HG02840 (cell line): Measurements from ENCODE around the gene IFI27L1.
A peak's percentile ranks its signal among the peaks of the same experiment; 100 is the strongest.

ENCODE experiments used
- ATAC-seq: cut with Tn5 transposase; IDR thresholded peaks from one replicate; pipeline ENCODE4 v1.9.1; 2021; ENCODE audit warnings: mild to moderate bottlenecking, moderate library complexity, moderate number of reproducible peaks; ENCODE audit not compliant: unreplicated experiment, low FRiP score

IFI27L1 gene

DNA sequence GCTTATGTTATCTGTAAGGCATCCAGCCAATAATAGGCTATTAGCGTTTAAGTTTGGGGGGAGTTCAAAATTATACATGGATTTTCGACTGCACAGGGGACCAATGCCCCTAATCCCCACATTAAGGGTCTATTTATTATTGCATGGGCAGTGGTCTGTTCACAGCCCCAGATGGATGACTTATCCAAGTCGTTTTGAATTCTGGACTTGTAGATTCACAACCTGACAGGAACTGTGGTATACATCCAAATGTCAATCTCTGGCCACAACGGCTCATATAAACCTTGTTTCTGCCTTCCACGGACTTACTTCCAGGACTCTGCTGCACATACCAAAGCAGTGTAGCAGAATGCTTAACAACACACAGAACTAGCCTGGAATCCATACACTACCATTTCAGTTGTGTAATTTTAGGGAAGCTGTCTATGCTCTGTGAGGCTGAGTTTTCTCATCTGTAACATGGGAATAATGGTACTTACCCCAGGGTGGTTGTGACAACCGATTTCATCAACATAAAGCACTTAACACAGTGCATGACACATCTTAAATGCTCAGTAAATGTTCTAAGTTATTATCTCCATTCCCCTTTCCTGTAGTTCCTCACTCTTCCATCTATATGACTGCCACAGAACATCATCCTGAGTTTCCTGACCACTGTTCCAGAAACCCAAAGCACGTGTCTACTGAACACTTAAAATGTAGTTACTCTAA is 3.8 kb upstream of the IFI27L1 start:
- ATAC-seq, result no peak

DNA sequence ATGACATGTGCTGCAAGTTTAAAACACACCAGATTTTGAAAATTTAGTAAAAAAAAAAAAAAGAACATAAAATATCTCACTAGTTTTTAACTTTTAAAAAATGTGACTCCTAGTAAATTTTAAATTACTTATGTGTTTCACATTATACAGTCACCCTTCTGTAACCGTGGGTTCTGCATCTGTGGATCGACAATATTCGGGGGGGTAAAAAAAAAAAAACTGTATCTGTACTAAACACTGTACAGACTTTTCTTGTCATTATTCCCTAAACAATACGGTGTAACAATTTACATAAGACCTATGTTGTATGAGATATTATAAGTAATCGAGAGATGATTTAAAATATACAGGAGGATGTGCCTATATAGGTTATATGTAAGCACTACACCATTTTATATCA is 3.3 kb upstream of the IFI27L1 start:
- ATAC-seq, result no peak

DNA sequence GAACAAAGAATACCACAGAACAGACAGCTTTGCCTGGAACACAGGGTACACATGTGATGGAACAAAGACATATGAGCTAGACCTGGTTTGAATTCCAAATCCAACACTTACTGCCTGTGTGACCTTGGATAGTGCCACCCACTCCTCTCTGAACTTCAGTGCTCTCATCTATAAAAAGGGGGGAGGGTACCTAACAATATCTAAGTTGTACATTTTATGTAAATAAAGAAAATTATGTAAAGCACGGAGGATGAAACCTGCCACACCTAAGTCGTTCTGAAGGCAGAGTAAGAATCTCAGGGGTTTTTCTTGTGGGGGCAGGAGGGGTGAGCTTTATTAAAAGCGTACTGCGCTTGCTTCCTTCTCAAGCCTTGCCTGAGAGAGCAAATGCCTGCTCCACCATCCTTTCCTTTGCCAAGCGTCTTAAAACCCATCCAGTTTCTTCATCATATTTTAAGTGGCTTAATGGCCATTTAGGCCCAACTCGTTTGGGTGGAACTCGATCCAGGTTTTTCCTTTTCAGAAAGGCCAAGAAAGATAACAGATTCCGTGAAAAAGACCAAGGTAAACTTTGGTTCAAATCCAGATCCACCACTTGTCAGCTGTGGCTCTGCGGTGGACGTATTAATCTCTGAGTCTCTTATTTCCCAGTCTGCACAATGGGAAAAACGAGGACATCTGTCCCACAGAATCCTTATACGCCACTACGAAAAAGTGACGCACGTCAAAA is 1.1 kb upstream of the IFI27L1 start:
- ATAC-seq, result no peak

GRCh38 chr14:94081386-94081820 is 293 bp downstream of the IFI27L1 start:
- peak; percentile 19 for ATAC-seq

- no peak for ATAC-seq
Observed at GRCh38 chr14:94087891-94088290, 6.8 kb downstream of the IFI27L1 start.

- no peak for ATAC-seq
Observed at GRCh38 chr14:94088516-94088915, 7.4 kb downstream of the IFI27L1 start.

- ATAC-seq, result no peak
Observed at GRCh38 chr14:94089479-94089878, 8.4 kb downstream of the IFI27L1 start.

- no peak for ATAC-seq
Observed at GRCh38 chr14:94093418-94093817, 12.3 kb downstream of the IFI27L1 start.

DNA sequence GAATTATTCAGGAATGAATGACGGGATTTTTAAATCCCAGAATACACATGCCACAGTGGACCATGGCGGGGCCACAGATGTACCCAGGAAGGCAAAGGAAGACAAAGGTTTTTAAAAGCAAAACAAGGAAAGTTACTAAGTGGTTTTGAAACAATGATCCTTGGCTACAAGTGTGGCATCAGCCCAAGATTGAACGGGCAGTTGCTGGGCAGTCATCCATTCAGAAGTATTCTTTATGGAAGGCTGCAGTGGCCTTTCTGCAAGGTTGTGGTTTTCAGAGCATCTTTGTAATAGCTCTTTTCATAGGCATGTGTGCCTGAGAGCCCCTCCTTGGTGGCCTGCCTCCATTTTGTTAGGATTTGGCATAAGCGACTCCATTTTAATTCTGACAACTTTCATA is 16.0 kb downstream of the IFI27L1 start:
- no peak for ATAC-seq

DNA sequence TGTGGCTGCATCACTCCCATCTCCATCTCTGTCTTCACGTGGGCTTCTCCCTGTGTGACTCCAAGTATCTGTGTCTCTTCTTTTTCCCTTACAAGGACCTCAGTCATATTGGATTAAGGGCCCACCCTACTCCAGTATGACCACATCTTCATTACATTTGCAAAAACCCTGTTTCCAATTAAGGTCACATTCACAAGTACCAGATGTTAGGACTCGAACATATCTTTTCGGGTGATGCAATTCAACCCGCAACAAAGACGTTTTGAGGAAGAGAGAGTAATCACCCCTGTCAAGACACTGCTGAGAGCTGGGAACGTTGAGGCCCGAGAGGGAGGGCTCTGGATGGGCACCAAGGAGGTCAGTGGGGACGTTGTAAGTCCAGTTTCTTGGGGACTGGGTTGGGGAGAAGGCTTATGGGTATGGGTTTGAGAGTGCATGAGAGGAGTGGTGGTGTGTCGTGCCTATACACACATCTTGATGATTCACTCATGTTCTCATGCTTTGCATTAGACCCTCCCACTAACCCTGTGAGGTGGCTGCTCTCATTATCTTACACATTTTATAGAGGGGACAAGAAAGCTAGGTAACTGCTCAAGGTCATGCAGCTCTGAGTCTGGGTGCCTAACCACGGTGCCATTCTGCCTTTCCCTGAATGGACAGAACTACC is 17.3 kb downstream of the IFI27L1 start:
- no peak for ATAC-seq

- ATAC-seq, result no peak
Observed at GRCh38 chr14:94099006-94099405, 17.9 kb downstream of the IFI27L1 start.

- ATAC-seq, result no peak
Observed at GRCh38 chr14:94100847-94101246, 19.7 kb downstream of the IFI27L1 start.

DNA sequence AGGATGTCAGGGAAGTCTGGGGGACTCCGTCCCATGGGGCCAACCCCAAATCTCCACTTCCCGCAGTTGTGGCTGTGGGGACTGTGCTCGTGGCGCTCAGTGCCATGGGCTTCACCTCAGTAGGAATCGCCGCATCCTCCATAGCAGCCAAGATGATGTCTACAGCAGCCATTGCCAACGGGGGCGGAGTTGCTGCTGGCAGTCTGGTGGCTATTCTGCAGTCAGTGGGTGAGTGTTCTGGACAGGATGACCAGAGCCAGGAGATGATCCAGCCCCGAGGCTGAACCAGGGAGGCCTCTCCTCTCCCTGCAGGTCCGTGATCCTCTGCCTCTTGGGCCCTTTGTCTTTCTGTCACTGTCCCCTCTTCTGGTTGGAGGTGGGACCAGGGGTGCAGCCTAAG is 20.6 kb downstream of the IFI27L1 start:
- no peak for ATAC-seq

DNA sequence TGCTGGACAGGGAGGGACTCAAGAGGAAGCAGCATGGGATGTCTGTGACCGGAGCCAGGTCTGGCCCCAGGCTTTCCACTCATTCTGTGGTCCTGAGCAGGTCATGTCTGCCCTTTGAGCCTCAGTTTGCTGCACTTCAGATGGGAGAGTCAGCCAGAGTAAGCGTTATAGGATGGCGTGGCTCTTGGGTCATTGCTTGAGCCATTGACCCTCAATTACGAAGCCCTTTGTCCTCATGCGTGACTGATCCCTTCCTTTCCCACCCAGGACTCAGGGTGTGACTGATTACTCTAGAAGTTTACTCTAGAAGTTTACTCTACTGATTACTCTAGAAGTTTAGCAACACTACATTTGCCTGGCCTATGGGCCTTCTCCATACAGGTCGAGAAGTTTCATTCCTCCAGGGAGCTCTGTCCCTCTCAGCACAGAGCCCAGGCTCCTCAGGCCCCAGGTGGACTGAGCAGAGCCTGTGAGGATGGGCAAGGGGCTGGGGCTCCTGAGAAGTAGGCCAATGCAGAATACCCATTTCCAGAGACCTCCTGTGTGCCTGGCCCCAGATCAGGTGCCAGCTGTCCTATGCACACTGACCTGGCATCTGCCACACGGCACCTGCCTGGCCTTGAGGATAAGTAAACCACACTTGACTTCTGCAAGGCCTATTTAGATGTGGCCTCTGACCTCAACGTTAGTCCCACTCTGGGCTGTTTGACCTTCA is 21.8 kb downstream of the IFI27L1 start:
- no peak for ATAC-seq

DNA sequence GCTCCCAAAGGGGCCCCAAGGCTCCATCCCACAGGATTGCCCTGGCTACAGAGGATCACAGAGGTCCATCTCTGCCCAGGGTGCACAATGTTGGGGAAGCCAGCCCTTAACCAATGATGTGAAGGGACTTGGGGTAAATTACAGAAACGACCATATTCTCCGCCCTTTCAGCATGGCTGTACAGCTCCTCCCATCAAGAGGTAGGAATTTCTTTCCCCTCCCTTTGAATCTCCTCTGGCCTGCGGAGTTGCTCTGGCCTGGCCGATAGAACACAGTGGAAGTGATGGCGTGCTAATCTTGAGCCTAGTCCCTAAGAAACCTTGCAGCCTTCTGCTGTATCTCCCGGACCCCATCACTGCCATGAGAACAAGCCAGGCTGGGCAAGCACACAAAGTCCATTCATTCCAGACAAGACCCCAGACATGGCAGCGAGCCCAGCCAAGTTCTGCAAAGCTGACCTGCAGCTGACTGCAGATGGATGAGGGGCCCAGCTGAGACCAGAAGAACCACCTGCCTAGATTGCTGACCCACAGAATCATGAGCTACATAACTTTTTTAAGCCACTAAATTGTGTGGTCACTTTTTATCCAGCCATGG is 22.5 kb downstream of the IFI27L1 start:
- no peak for ATAC-seq

DNA sequence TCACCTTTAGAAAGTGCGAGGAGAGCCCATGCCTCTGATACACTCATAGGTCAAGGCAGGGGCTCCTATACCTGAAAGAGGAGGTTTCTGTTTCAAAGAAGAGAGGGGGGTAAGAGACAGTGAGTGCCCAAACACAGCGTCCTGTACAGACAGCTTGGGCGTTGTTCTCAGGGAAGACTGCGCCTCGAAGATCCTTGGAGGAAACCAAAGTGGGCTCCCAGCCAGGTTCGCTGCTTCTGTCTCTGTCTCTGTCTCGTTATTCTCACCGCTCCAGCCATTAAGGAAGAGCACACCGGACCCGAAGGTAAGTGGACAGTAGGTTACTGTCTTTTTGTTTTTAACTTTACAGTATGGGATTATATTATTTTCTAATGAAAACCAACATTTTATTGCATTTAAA is 23.6 kb downstream of the IFI27L1 start:
- no peak for ATAC-seq

DNA sequence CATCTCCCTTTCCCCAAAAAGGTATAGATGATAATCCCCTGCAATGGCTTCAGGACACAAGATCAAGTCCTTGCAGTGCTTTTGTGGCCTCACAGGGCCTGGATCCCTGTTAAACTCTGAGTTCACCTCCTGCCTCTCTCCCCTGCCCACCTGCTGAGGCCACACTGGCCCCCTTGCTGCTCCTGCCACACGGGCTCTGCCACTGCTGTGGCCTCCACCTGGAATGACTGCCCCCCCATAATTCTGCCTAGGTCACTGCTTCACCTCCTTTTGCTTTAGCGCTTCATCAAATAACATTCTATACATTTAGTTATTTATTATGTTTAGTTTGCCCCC is 28.8 kb downstream of the IFI27L1 start:
- no peak for ATAC-seq

DNA sequence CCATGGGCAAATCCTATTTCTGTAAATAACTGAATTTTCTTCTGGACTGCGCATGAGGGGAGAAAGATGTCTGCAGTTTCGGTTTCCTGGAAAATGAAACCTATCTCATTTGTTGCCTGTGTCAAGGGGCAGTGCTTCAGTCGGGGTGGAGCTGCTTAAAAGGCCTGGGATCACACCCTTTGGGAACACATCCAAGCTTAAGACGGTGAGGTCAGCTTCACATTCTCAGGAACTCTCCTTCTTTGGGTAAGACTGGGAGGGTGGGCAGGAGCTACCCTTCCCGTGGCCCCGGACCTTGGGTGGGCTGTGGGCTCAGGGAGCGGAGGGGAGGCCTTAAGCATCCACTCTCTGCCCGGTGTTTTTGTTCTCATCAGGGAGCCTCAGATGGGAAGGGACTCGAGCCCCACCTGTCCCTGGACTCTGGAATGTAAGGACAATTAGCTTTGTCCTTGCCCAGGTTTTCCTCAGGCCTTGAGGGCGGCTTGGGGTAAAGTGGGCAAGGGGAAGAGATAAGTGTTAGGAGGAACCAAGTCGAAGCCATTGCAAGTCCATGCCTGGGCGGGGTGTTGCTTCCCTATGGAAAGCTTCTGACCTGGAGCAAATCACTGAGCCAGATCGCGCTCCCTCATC is 29.6 kb downstream of the IFI27L1 start, which contains the start of gene IFI27:
Gene IFI27 (plus strand): TSS at position 185 of the 630 bp plus-strand sequence.
- no peak for ATAC-seq

GRCh38 chr14:94111276-94112095 is 30.4 kb downstream of the IFI27L1 start:
- ATAC-seq, result no peak
